K562 treated with DMSO at 1 percent for 24 hours (cell line): ENCODE data around the gene CDC34. TPM values are rescaled to one million over a fixed set of nuclear protein-coding genes. Genes with fewer than 3 reads are reported as not detected.

Source experiments
- total RNA-seq: library from RNA; unstranded; fragments of 300-600 nt; gene quantifications from 2 replicates; pipeline ENCODE4 v1.2.3, GENCODE V29; 2022; ENCODE audit warnings: low read depth; ENCODE audit not compliant: insufficient read depth

Gene CDC34, protein sequence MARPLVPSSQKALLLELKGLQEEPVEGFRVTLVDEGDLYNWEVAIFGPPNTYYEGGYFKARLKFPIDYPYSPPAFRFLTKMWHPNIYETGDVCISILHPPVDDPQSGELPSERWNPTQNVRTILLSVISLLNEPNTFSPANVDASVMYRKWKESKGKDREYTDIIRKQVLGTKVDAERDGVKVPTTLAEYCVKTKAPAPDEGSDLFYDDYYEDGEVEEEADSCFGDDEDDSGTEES
- total RNA-seq: 171 and 181 TPM in 2 replicates

DNA sequence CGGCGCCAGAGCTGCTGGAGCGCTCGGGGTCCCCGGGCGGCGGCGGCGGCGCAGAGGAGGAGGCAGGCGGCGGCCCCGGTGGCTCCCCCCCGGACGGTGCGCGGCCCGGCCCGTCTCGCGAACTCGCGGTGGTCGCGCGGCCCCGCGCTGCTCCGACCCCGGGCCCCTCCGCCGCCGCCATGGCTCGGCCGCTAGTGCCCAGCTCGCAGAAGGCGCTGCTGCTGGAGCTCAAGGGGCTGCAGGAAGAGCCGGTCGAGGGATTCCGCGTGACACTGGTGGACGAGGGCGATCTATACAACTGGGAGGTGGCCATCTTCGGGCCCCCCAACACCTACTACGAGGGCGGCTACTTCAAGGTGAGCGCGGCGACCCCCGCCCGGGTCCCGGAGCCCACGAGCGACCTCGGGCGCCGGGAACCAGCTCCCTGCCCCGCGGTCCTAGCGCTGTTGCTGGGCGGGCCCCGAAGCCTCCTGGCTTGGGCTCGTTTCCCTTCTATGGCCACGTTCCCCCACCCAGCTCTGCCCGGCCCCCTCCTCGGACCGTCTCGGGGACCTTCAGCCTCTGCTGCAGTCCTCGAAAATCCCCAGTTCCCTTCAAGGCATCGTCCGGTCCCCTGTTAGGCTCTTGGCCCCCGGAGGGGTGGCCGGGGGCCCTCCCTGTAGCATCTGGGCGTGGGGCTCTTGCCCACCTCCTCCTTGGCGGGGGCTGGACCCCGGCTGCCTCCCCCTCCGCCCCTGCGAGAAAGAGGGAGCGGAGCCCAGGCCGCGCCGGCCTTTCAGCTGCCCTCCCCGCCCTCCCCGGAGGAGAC, at the start of gene CDC34:
TSS of gene CDC34 (plus strand) at position 8 of the 808 bp plus-strand sequence. CDS start at position 180, 172 bp downstream.

DNA sequence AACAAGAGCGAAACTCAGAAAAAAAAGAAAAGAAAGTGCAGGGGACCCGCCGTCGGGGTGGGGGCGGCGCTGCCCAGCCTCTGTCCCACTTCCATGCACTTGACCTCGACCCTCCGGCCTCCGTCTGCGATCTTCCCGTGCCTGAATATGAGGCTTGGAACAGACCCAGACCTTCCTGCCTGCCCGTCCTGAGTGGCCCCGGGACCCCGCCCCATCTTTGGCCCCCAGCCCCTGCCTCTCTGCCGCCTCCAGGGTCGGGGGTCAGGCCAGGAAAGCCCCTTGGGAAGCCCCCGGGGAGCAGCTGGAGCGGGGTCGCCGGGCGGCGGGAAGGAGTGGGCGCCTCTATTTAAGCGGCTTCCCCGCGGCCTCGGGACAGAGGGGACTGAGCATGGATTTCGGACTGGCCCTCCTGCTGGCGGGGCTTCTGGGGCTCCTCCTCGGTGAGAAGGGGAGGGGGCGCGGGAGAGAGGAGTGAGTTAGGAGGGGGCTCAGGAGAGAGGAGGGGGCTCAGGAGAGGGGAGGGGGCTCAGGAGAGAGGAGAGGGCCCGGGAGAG, 35.4 kb upstream of the CDC34 start, which contains the start of gene MADCAM1:
TSS of gene MADCAM1 (plus strand) at position 375 of the 554 bp plus-strand sequence. CDS start at position 389, 14 bp downstream.

DNA sequence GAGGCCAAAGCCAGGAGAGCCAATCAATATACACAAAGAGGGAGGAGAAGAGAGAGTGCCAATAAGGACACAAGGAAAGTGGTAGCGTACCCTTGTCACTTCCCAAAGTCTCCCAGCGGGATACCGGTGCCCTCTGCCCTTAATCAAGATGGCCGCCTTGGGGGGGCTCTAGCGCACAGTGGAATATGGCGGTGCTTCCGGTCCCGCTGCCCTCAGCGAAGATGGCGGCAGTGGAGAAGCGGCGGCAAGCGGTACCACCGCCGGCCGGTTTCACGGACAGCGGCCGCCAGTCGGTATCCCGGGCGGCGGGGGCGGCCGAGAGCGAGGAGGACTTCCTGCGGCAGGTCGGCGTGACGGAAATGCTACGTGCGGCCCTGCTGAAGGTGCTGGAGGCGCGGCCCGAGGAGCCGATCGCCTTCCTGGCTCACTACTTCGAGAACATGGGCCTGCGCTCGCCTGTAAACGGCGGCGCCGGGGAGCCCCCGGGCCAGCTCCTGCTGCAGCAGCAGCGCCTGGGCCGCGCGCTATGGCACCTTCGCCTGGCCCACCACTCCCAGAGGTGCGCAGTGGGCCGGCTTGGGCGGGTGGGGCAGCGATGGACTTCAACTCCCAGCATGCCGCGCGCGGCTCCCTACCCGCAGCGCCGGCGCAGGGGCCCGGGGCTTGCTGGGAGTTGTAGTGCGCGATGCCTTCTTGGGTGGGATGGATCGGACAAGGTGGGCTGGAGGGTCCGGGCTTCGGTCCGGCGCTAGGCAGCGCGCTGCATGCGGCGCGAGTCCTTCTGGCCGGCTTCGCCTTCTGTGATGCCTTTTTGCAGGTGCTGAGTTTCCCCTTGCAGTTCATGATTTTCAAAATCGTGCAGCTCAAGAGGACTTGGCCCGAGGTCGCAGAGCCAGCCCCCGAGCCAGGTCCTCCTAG, 24.0 kb upstream of the CDC34 start, which contains the start of gene TPGS1:
TSS of gene TPGS1 (plus strand) at position 212 of the 918 bp plus-strand sequence. CDS start at position 222, 10 bp downstream.

DNA sequence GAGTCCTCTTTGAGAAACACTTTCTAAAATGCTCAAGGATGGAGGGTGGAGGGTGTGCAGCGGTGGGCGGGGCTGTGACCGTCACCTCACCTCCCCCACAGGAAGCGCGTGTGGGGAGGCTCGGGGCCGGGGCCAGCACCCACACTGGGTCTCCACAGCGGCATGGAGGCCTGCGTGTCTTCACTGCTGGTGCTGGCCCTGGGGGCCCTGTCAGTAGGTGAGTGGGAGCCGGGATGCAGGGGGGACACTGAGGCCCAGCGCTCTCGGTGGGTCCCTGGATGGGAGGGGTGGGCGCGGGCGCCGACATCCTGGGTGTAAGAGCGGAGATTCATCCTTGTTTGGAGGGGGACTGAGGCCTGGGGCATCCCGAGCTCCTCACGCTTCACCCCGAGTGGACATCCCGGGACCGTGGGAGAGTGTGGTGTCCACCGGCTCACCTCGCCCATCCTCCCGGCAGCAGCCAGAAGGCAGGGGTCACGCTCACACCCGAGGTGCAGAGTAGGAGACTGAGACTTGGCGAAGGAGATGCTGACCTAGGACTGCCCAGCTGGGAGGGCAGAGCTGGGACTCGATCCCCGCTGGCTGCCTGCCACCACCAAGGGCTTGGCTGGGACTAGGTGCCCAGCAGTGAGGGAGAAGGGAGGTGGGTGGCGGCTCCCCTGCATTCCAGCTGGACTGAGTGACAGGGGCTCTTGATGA, 12.5 kb downstream of the CDC34 start, which contains the start of gene GZMM:
TSS of gene GZMM (plus strand) at position 144 of the 699 bp plus-strand sequence. CDS start at position 163, 19 bp downstream.

DNA sequence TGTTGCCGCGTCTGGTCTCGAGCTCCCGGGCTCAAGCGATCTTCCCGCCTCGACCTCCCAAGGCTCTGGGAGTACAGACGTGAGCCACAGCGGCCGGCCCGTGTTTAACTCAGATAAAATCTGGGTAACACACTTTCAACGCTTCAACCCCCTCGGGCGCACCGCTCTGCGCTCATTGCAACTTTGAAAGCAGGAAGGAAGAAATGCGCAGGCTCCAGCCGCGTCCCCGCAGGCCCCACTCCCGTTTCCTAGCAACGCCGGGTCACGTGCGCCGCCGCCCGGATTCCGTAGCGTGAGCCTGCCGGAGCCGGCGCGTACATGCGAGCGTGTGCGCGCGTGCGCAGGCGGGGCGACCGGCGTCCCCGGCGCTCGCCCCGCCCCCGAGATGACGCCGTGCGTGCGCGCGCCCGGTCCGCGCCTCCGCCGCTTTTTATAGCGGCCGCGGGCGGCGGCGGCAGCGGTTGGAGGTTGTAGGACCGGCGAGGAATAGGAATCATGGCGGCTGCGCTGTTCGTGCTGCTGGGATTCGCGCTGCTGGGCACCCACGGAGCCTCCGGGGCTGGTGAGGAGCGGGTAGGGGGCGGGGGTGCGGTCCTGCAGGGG, 40.7 kb downstream of the CDC34 start, which contains the start of gene BSG:
TSS of gene BSG (plus strand) at position 457 of the 603 bp plus-strand sequence. CDS start at position 496, 39 bp downstream.

DNA sequence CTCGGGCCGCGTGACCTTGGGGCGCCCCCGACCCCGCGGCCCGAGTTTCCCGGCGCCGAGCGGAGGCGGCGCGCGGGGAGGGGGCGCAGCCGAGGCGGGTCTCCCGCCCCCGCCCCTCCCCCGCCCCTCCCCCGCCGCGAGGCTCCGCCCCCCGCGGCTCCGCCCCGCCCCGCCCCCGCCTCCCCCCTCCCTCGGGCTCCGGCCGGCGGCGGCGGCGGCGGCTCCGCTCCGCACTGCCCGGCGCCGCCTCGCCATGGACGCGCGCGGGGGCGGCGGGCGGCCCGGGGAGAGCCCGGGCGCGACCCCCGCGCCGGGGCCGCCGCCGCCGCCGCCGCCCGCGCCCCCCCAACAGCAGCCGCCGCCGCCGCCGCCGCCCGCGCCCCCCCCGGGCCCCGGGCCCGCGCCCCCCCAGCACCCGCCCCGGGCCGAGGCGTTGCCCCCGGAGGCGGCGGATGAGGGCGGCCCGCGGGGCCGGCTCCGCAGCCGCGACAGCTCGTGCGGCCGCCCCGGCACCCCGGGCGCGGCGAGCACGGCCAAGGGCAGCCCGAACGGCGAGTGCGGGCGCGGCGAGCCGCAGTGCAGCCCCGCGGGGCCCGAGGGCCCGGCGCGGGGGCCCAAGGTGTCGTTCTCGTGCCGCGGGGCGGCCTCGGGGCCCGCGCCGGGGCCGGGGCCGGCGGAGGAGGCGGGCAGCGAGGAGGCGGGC, 58.3 kb downstream of the CDC34 start, which contains the start of gene HCN2:
TSS of gene HCN2 (plus strand) at position 189 of the 703 bp plus-strand sequence. CDS start at position 254, 65 bp downstream.

Other genes with a start within 250 kb of the CDC34 start
- 0.63 TPM in 1 of 2 replicates, not detected in the other for gene PLPP2, start 240.4 kb upstream of the CDC34 start, total RNA-seq
- gene MIER2, start 187.0 kb upstream of the CDC34 start, total RNA-seq: 30.2 and 38.9 TPM in 2 replicates
- gene C2CD4C, start 122.6 kb upstream of the CDC34 start, total RNA-seq: not detected in 2 replicates
- gene SHC2, start 70.7 kb upstream of the CDC34 start, total RNA-seq: 1.5 and 1.9 TPM in 2 replicates
- gene MADCAM1, start 35.3 kb upstream of the CDC34 start, total RNA-seq: 1.0 and 1.9 TPM in 2 replicates
- 110 and 128 TPM in 2 replicates for gene TPGS1, start 24.3 kb upstream of the CDC34 start, total RNA-seq
- gene GZMM, start 12.3 kb downstream of the CDC34 start, total RNA-seq: 1.5 and 2.2 TPM in 2 replicates
- 800 and 804 TPM in 2 replicates for gene BSG, start 40.8 kb downstream of the CDC34 start, total RNA-seq
- 4.4 and 6.4 TPM in 2 replicates for gene HCN2, start 58.1 kb downstream of the CDC34 start, total RNA-seq
- gene POLRMT, start 101.8 kb downstream of the CDC34 start, total RNA-seq: 103 and 118 TPM in 2 replicates
- 0.58 and 0.82 TPM in 2 replicates for gene FGF22, start 108.1 kb downstream of the CDC34 start, total RNA-seq
- 97.3 and 111 TPM in 2 replicates for gene RNF126, start 131.5 kb downstream of the CDC34 start, total RNA-seq
- 9.8 and 12.7 TPM in 2 replicates for gene FSTL3, start 144.6 kb downstream of the CDC34 start, total RNA-seq
- 18.9 and 21.6 TPM in 2 replicates for gene PRSS57, start 163.7 kb downstream of the CDC34 start, total RNA-seq
- gene PALM, start 177.2 kb downstream of the CDC34 start, total RNA-seq: 20.1 and 24.9 TPM in 2 replicates
- 0.25 TPM in 1 of 2 replicates, not detected in the other for gene MISP, start 219.4 kb downstream of the CDC34 start, total RNA-seq